Measurements from ENCODE around the gene HSPA8.

HSPA8 gene

DNA sequence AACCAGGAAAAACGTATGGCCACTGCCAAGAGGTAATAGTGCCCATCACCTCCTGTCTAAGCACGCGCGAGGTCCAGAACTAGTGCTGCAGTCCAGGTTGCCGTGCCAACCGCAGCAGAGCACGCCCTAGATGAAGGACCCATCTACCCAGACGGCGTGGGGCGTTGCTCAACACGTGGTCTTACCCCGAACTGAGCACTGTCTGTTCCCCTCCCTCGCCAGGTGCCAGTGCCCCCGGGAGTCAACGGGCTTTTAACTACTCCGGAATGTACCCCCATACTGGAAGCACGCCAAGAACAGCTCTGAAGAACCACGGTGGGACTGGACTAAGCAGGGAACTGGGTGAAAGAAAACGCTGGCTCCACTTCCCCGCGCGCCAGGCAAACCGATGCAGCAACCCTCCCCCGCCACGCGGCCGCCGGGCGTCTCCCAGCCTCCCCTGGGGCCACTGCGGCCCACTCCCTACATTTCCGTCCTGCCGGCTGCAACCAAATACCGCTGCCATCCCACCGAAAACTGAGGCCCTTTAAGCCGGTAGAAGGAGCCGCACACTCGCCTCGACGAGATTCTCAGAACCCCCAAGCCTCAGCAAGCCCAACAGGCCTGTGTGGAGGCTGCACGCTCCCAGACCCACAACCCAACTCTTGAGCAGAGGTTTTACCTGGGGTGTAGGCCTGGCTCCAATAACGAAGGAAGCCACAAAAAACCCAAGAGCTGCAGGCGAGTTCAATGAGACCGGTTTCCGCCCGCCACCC is at the start of gene HSPA8:
TSS of gene HSPA8 (minus strand) at position 734 of the 755 bp plus-strand sequence. CDS start 812 bp downstream, outside the sequence.
- POLR2A ChIA-PET, result interaction anchor here (0.6 to 2.4 kb wide), 30 partner anchors 8 to 1626 kb away, joined by 3 to 23 read pairs (median 3); partner anchors contain the start of gene UBASH3B
- TF ChIP-seq, protein P1, sequence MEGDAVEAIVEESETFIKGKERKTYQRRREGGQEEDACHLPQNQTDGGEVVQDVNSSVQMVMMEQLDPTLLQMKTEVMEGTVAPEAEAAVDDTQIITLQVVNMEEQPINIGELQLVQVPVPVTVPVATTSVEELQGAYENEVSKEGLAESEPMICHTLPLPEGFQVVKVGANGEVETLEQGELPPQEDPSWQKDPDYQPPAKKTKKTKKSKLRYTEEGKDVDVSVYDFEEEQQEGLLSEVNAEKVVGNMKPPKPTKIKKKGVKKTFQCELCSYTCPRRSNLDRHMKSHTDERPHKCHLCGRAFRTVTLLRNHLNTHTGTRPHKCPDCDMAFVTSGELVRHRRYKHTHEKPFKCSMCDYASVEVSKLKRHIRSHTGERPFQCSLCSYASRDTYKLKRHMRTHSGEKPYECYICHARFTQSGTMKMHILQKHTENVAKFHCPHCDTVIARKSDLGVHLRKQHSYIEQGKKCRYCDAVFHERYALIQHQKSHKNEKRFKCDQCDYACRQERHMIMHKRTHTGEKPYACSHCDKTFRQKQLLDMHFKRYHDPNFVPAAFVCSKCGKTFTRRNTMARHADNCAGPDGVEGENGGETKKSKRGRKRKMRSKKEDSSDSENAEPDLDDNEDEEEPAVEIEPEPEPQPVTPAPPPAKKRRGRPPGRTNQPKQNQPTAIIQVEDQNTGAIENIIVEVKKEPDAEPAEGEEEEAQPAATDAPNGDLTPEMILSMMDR (IDR thresholded peaks at IDR 0.05; ENCODE audit: control extremely low read depth, extremely low read depth, low read depth, missing control alignments), result no peak
- CTCF ChIA-PET, result interaction anchor here (1.5 to 5.2 kb wide), 3 partner anchors 7 to 281 kb away, joined by 3 to 21 read pairs (median 5); no protein-coding TSS in a partner anchor
- DNase-seq (ENCODE audit: extremely low spot score), result no peak

DNA sequence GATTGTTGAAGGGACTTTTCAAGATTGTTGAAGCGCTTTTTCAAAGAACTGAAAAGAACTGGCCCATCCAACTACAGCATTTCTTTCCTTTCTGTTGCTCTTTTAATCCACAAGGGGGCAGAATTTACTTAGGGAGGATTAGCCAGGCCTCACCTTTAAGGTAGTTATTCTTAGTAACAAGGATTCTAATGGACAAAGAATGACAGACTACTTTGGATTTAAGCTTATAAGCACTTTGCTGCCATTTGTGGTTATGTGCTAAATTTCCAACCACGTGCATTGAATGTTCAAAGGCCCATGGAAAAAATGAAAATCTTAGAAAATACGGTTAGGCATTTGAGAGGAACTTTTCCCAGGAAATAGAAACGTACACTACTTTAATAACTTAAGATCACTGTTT is 49.5 kb upstream of the HSPA8 start:
- TF ChIP-seq, protein P1 (IDR thresholded peaks at IDR 0.05; ENCODE audit: control extremely low read depth, extremely low read depth, low read depth, missing control alignments), result peak; percentile 56
- CTCF ChIA-PET, result interaction anchor here (0.6 to 7.5 kb wide), 21 partner anchors 9 to 595 kb away, joined by 3 to 94 read pairs (median 5); no protein-coding TSS in a partner anchor
- DNase-seq (ENCODE audit: extremely low spot score), result peak; percentile 75
- POLR2A ChIA-PET, result no interaction called here

DNA sequence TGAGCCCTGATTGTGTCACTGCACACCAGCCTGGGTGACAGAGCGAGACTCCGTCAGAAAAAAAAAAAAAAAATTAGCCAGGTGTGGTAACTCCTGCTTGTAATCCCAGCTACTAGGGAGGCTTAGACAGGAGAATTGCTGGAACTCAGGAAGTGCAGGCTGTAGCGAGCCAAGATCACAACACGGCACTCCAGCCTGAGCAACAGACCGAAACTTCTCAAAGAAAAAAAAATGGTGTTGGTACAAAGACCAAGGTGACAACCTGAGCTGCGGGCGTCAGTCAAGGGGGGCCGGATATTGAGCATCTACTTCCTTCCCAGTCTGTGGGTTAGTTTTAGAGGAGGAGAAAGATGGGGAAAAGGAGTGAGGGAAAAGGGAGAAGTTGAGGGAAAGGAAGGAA is 48.5 kb upstream of the HSPA8 start:
- TF ChIP-seq, protein P1 (IDR thresholded peaks at IDR 0.05; ENCODE audit: control extremely low read depth, extremely low read depth, low read depth, missing control alignments), result no peak
- CTCF ChIA-PET, result interaction anchor here (0.9 to 7.5 kb wide), 18 partner anchors 8 to 394 kb away, joined by 3 to 94 read pairs (median 5); no protein-coding TSS in a partner anchor
- no peak for DNase-seq (ENCODE audit: extremely low spot score)
- POLR2A ChIA-PET, result no interaction called here

DNA sequence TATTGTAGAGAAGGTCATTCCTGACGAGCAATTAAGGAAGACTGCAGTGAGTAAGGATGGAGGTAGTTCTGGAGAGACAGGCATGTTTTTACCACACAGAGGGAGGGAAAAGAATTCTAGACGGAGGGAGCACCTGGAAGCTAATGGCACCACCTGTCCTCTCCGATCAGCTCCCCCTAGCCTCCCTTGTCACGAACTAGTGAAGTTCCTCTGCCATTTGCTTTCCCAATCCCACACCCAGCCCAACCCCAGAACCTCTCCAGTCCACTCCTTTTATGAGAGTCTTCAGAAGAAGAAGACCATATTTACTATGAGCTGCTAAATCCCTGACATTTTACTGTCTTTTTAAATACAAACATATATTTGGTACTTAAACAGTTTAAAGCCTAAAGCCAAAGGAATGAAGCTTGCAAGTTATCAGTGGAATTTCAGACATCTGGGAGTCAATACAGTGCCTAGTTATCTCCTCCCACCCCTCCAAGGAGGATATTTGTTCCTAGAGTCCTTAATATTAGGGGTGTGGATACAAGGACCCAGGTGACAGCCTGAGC is 46.1 kb upstream of the HSPA8 start:
- no peak for DNase-seq (ENCODE audit: extremely low spot score)
- ChIA-PET CTCF (interaction anchor here (0.9 to 7.5 kb wide), 3 partner anchors 13 to 153 kb away, joined by 3 to 94 read pairs (median 7); no protein-coding TSS in a partner anchor), POLR2A (no interaction called here)

DNA sequence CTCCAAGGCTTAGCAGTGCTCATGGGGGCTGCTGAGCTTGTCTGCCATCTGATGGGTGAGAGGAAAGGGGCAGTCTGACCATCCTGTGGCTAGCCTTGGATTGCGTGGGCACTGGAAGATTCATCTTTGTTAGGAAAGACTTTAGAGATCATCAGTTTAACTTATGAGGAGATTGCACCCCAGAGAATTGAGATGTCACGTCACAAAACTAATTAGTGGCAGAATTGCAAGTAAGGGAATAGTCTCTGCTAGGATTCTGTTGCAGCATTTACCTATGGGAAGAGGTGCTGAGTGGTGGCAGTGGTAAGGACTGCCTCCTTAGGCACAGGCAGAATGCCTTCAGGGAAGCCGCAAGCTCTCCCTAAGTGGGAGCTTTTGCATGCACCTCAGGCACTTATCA is 42.8 kb upstream of the HSPA8 start:
- POLR2A ChIA-PET, result no interaction called here
- CTCF ChIA-PET, result interaction anchor here (1.1 to 6.3 kb wide), 3 partner anchors 11 to 374 kb away, joined by 3 to 44 read pairs (median 4); no protein-coding TSS in a partner anchor
- DNase-seq (ENCODE audit: extremely low spot score), result no peak
- TF ChIP-seq, protein P1 (IDR thresholded peaks at IDR 0.05; ENCODE audit: control extremely low read depth, extremely low read depth, low read depth, missing control alignments), result no peak

More for the DNA sequence above, 46.1 kb upstream of the HSPA8 start:
- TF ChIP-seq, protein P1 (IDR thresholded peaks at IDR 0.05; ENCODE audit: control extremely low read depth, extremely low read depth, low read depth, missing control alignments), result no peak

DNA sequence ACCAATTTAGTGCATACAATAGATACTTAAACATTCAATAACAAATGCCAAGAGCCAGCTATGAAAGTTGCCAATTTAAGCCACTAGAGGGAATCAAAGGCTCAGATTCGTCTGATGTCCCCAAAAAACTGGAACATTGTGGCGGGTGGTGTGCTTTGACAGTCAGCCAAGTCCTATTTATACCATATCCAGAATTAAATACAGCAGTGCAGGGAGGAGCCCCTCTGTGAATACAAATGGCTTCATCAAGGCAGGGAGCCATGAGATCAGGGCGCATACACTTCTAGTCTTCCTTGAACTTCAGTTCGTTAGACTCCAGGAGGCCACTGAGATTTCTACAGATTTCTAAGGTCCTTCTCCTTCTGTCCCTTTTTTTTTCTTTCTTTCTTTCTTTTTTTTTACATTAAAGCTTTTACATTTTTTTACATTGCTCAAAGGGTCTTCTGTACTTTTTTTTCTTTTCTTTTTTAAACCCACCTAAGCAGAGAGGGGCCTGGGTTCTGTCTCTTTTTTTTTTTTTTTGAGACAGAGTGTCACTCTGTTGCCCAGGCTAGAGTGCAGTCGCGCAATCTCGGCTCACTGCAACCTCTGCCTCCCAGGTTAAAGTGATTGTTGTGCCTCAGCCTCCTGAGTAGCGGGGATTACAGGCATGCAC is 41.5 kb upstream of the HSPA8 start:
- ChIA-PET POLR2A (interaction anchor here (0.6 to 1.1 kb wide), 3 partner anchors 41 to 128 kb away, joined by 3 to 6 read pairs (median 3); partner anchors contain the start of gene HSPA8), CTCF (interaction anchor here (0.7 to 6.3 kb wide), 18 partner anchors 8 to 381 kb away, joined by 3 to 44 read pairs (median 4); no protein-coding TSS in a partner anchor)
- TF ChIP-seq, protein P1 (IDR thresholded peaks at IDR 0.05; ENCODE audit: control extremely low read depth, extremely low read depth, low read depth, missing control alignments), result peak; percentile 44
- no peak for DNase-seq (ENCODE audit: extremely low spot score)
